ENCODE results near the gene ADH1C.
"Not testable (repeated sequence)": the region's sequence is repeated elsewhere in the genome, so short reads cannot be mapped to it uniquely, and the experiment has no call there.

Gene ADH1C

GRCh38 chr4:99359480-99360204, 7.1 kb upstream of the ADH1C start:
- DNase-seq (ENCODE audit: low read depth in 2 of 3, low spot score in 1 of 3): no peak

- no peak for DNase-seq (ENCODE audit: low read depth in 2 of 3, low spot score in 1 of 3)
Measured at GRCh38 chr4:99357948-99358347, 5.4 kb upstream of the ADH1C start.

- DNase-seq (ENCODE audit: low read depth in 2 of 3, low spot score in 1 of 3): no peak
Measured at GRCh38 chr4:99356992-99357391, 4.4 kb upstream of the ADH1C start.

- DNase-seq (ENCODE audit: low read depth in 2 of 3, low spot score in 1 of 3): not testable (repeated sequence)
Measured at GRCh38 chr4:99356149-99356548, 3.6 kb upstream of the ADH1C start.

GRCh38 chr4:99351487-99351886, 1.1 kb downstream of the ADH1C start:
- no peak for DNase-seq (ENCODE audit: low read depth in 2 of 3, low spot score in 1 of 3)

GRCh38 chr4:99349338-99349737, 3.2 kb downstream of the ADH1C start:
- no peak for DNase-seq (ENCODE audit: low read depth in 2 of 3, low spot score in 1 of 3)

GRCh38 chr4:99342624-99343023, 9.9 kb downstream of the ADH1C start:
- DNase-seq (ENCODE audit: low read depth in 2 of 3, low spot score in 1 of 3): not testable (repeated sequence)

- no peak for DNase-seq (ENCODE audit: low read depth in 2 of 3, low spot score in 1 of 3)
Measured at GRCh38 chr4:99341426-99341825, 11.1 kb downstream of the ADH1C start.

- DNase-seq (ENCODE audit: low read depth in 2 of 3, low spot score in 1 of 3): no peak
Measured at GRCh38 chr4:99339172-99339571, 13.4 kb downstream of the ADH1C start.

- no peak for DNase-seq (ENCODE audit: low read depth in 2 of 3, low spot score in 1 of 3)
Measured at GRCh38 chr4:99336553-99336952, 16.0 kb downstream of the ADH1C start.

GRCh38 chr4:99334880-99335279, 17.7 kb downstream of the ADH1C start:
- DNase-seq (ENCODE audit: low read depth in 2 of 3, low spot score in 1 of 3): no peak

GRCh38 chr4:99330648-99331047, 21.9 kb downstream of the ADH1C start:
- no peak for DNase-seq (ENCODE audit: low read depth in 2 of 3, low spot score in 1 of 3)

GRCh38 chr4:99329876-99330275, 22.7 kb downstream of the ADH1C start:
- DNase-seq (ENCODE audit: low read depth in 2 of 3, low spot score in 1 of 3): no peak

- no peak for DNase-seq (ENCODE audit: low read depth in 2 of 3, low spot score in 1 of 3)
Measured at GRCh38 chr4:99324979-99325378, 27.6 kb downstream of the ADH1C start.

GRCh38 chr4:99324361-99324760, 28.2 kb downstream of the ADH1C start:
- no peak for DNase-seq (ENCODE audit: low read depth in 2 of 3, low spot score in 1 of 3)

- DNase-seq (ENCODE audit: low read depth in 2 of 3, low spot score in 1 of 3): no peak
Measured at GRCh38 chr4:99323756-99324155, 28.8 kb downstream of the ADH1C start.

GRCh38 chr4:99321241-99322191, 31.0 kb downstream of the ADH1C start, which contains the start of gene ADH1B:
Gene ADH1B (minus strand): TSS chr4:99321401. CDS start chr4:99321331, 70 bp downstream.
- no peak for DNase-seq (ENCODE audit: low read depth in 2 of 3, low spot score in 1 of 3)

GRCh38 chr4:99317811-99318210, 34.7 kb downstream of the ADH1C start:
- not testable (repeated sequence) for DNase-seq (ENCODE audit: low read depth in 2 of 3, low spot score in 1 of 3)

- DNase-seq (ENCODE audit: low read depth in 2 of 3, low spot score in 1 of 3): no peak
Measured at GRCh38 chr4:99317354-99317753, 35.2 kb downstream of the ADH1C start.

- no peak for DNase-seq (ENCODE audit: low read depth in 2 of 3, low spot score in 1 of 3)
Measured at GRCh38 chr4:99315839-99316238, 36.7 kb downstream of the ADH1C start.

GRCh38 chr4:99314211-99314610, 38.3 kb downstream of the ADH1C start:
- no peak for DNase-seq (ENCODE audit: low read depth in 2 of 3, low spot score in 1 of 3)

GRCh38 chr4:99310389-99310788, 42.2 kb downstream of the ADH1C start:
- DNase-seq (ENCODE audit: low read depth in 2 of 3, low spot score in 1 of 3): no peak

Measured in stimulated activated CD4-positive, alpha-beta T cell treated with anti-CD3 and anti-CD28 coated beads, Interleukin-12 subunit alpha, Interleukin-12 subunit beta, amount 100 ng/mL, for 48 hours (primary cell).